Caco-2 (cell line): Measurements from ENCODE around the gene PLA2G2F. TPM values are rescaled to one million over a fixed set of nuclear protein-coding genes. Genes with fewer than 3 reads are reported as not detected.

ENCODE experiments used
- BruUV-seq: library from RNA; stranded (reverse); fragments of 400-500 nt; replicated peaks from 2 replicates; lab custom pipeline; 2021; lab: Mats Ljungman, UMichigan
- CTCF ChIA-PET: fragments of 300-600 bp; sonication (Branson Sonifier 250); formaldehyde crosslinking; loops from one replicate; lab custom pipeline; 2022; ENCODE audit warnings: antibody characterized with exemption; lab: Charles Lee
- POLR2A ChIA-PET: fragments of 300-600 bp; sonication (Branson Sonifier 250); formaldehyde crosslinking; loops from one replicate; lab custom pipeline; 2022; ENCODE audit warnings: antibody characterized with exemption; lab: Charles Lee
- DNase-seq, 2 experiments: peaks; one replicate each; pipeline versions ENCODE4 v3.0.0 to v3.0.0-alpha.2; 2020 to 2022
- H3K27me3 ChIP-seq: replicated peaks from 2 replicates; pipeline ENCODE4 v1.6.0; 2011; ENCODE audit warnings: low read length; ENCODE audit not compliant: control insufficient read depth, insufficient read depth
- H3K36me3 ChIP-seq: 2 replicates; pipeline ENCODE4 v1.5.1; 2011; ENCODE audit warnings: low read length; ENCODE audit not compliant: control insufficient read depth, insufficient read depth
- H3K4me1 ChIP-seq: fragments of 250-450 bp; sonication (Bioruptor Pico); 2 replicates; pipeline ENCODE4 v1.5.1; 2020; ENCODE audit warnings: mild to moderate bottlenecking
- H3K4me3 ChIP-seq: 2 replicates; pipeline ENCODE4 v1.5.1; 2011; ENCODE audit warnings: low read depth, mild to moderate bottlenecking, control low read depth, low read length
- H3K9me3 ChIP-seq: fragments of 250-450 bp; sonication (Bioruptor Pico); 2 replicates; pipeline ENCODE4 v1.5.1; 2020; ENCODE audit warnings: mild to moderate bottlenecking, moderate library complexity
- H3K27ac Mint-ChIP-seq: one replicate; pipeline ENCODE4 v1.8.0; 2022; ENCODE audit warnings: mixed read lengths; ENCODE audit not compliant: unreplicated experiment
- H3K27me3 Mint-ChIP-seq: one replicate; pipeline ENCODE4 v1.8.0; 2022; ENCODE audit warnings: mixed read lengths; ENCODE audit not compliant: insufficient read depth, unreplicated experiment
- H3K36me3 Mint-ChIP-seq: one replicate; pipeline ENCODE4 v1.8.0; 2022; ENCODE audit warnings: mild to moderate bottlenecking, mixed read lengths; ENCODE audit not compliant: insufficient read depth, unreplicated experiment
- H3K4me1 Mint-ChIP-seq: one replicate; pipeline ENCODE4 v1.8.0; 2022; ENCODE audit warnings: low read depth, mixed read lengths; ENCODE audit not compliant: unreplicated experiment
- H3K4me3 Mint-ChIP-seq: one replicate; pipeline ENCODE4 v1.8.0; 2022; ENCODE audit warnings: mild to moderate bottlenecking, moderate library complexity, mixed read lengths; ENCODE audit not compliant: unreplicated experiment
- H3K9me3 Mint-ChIP-seq: one replicate; pipeline ENCODE4 v1.8.0; 2022; ENCODE audit warnings: mixed read lengths; ENCODE audit not compliant: unreplicated experiment
- CTCF ChIP-seq, 2 experiments: fragments of 200-600 bp in 1 of 2; IDR thresholded peaks; 1 replicate in 1 of 2; 2 replicates in 1 of 2; pipeline versions ENCODE4 v1.5.1 to v1.8.0; 2011 to 2022; ENCODE audit warnings: antibody characterized with exemption in 1 of 2, control low read depth in 1 of 2, inconsistent platforms in 1 of 2, low read depth in 1 of 2, low read length in 1 of 2, mild to moderate bottlenecking in 1 of 2, moderate library complexity in 1 of 2; ENCODE audit not compliant: insufficient read depth in 1 of 2, severe bottlenecking in 1 of 2, unreplicated experiment in 1 of 2
- intact Hi-C: fragments of 100-400 bp; cut with micrococcal nuclease; formaldehyde crosslinking; loops from one replicate; pipeline ENCODE4 v1.10.0; 2022; ENCODE audit not compliant: unreplicated experiment
- total RNA-seq: library from RNA; stranded (reverse); gene quantifications from 2 replicates; pipeline ENCODE4 v1.2.3, GENCODE V29; 2022

The PLA2G2F gene
- total RNA-seq, 1 experiment from 2014 or later = not detected

- no peak for DNase-seq
- CTCF ChIA-PET = no interaction called here
- H3K36me3 ChIP-seq = no peaks in the 10 kb centered on the region
- no peaks in the 10 kb centered on the region for H3K4me1 ChIP-seq
- no peaks in the 10 kb centered on the region for H3K27me3 ChIP-seq
- no peaks in the 10 kb centered on the region for H3K9me3 ChIP-seq
- no peak overlapping the region for H3K4me3 ChIP-seq
- H3K4me3 Mint-ChIP-seq = no peak overlapping the region
- no peaks in the 10 kb centered on the region for H3K27me3 Mint-ChIP-seq
- POLR2A ChIA-PET = no interaction called here
- no peaks in the 10 kb centered on the region for H3K9me3 Mint-ChIP-seq
- no peaks in the 10 kb centered on the region for H3K36me3 Mint-ChIP-seq
- BruUV-seq = no TSS peak
- H3K27ac Mint-ChIP-seq = no peak overlapping the region
- intact Hi-C loops = no loop called here
- no peaks in the 10 kb centered on the region for H3K4me1 Mint-ChIP-seq
- TF ChIP-seq CTCF (IDR thresholded peaks at IDR 0.05; ENCODE audit: insufficient read depth in 1 of 2, low read depth in 1 of 2, low read length in 1 of 2, severe bottlenecking in 1 of 2, unreplicated experiment in 1 of 2) = no peak
Observed at GRCh38 chr1:20137604-20138003, 1.5 kb upstream of the PLA2G2F start.

GRCh38 chr1:20138346-20138745, 777 bp upstream of the PLA2G2F start:
- ChIA-PET CTCF (no interaction called here), POLR2A (no interaction called here)
- H3K4me1 Mint-ChIP-seq = no peaks in the 10 kb centered on the region
- no peak for DNase-seq
- TF ChIP-seq CTCF (IDR thresholded peaks at IDR 0.05; ENCODE audit: insufficient read depth in 1 of 2, low read depth in 1 of 2, low read length in 1 of 2, severe bottlenecking in 1 of 2, unreplicated experiment in 1 of 2) = no peak
- BruUV-seq = no TSS peak
- no peaks in the 10 kb centered on the region for H3K27me3 ChIP-seq
- H3K27me3 Mint-ChIP-seq = no peaks in the 10 kb centered on the region
- no peak overlapping the region for H3K27ac Mint-ChIP-seq
- no peaks in the 10 kb centered on the region for H3K4me1 ChIP-seq
- H3K4me3 ChIP-seq = no peak overlapping the region
- no peaks in the 10 kb centered on the region for H3K9me3 ChIP-seq
- H3K4me3 Mint-ChIP-seq = no peak overlapping the region
- H3K9me3 Mint-ChIP-seq = no peaks in the 10 kb centered on the region
- H3K36me3 ChIP-seq = no peaks in the 10 kb centered on the region
- intact Hi-C loops = no loop called here
- no peaks in the 10 kb centered on the region for H3K36me3 Mint-ChIP-seq

GRCh38 chr1:20139776-20140612, 871 bp downstream of the PLA2G2F start:
- H3K4me3 Mint-ChIP-seq = no peak overlapping the region
- POLR2A ChIA-PET = no interaction called here
- Histone ChIP-seq H3K4me1 (no peaks in the 10 kb centered on the region), H3K4me3 (no peak overlapping the region), H3K27me3 (no peaks in the 10 kb centered on the region), H3K36me3 (no peaks in the 10 kb centered on the region), H3K9me3 (no peaks in the 10 kb centered on the region)
- H3K4me1 Mint-ChIP-seq = no peaks in the 10 kb centered on the region
- H3K27me3 Mint-ChIP-seq = no peaks in the 10 kb centered on the region
- no peaks in the 10 kb centered on the region for H3K9me3 Mint-ChIP-seq
- no peaks in the 10 kb centered on the region for H3K36me3 Mint-ChIP-seq
- CTCF ChIA-PET = no interaction called here
- no peak for TF ChIP-seq CTCF (IDR thresholded peaks at IDR 0.05; ENCODE audit: insufficient read depth in 1 of 2, low read depth in 1 of 2, low read length in 1 of 2, severe bottlenecking in 1 of 2, unreplicated experiment in 1 of 2)
- intact Hi-C loops = no loop called here
- DNase-seq = no peak
- H3K27ac Mint-ChIP-seq = no peak overlapping the region
- no TSS peak for BruUV-seq
